Prostate gland (tissue), 2 donors: Measurements from ENCODE around the gene TMEM232. TPM values are rescaled to one million over a fixed set of nuclear protein-coding genes. Genes with fewer than 3 reads are reported as not detected.

ENCODE experiments used
- DNase-seq: peaks from one replicate; pipeline ENCODE4 v3.0.0-alpha.2; 2019; ENCODE audit warnings: low spot score
- H3K27ac ChIP-seq, 2 donors: fragments of 200-600 bp; sonication (generic); 2 replicates each; pipeline ENCODE4 v1.5.1; 2017 to 2019
- H3K27me3 ChIP-seq: fragments of 200-600 bp; sonication (generic); replicated peaks from 2 replicates; pipeline ENCODE4 v1.5.1; 2019; ENCODE audit not compliant: insufficient read depth
- H3K36me3 ChIP-seq, 2 donors: fragments of 200-600 bp; sonication (generic); 1 replicate in 1 of 2; 2 replicates in 1 of 2; pipeline versions ENCODE4 v1.5.1 to v1.8.1; 2017 to 2019
- H3K4me1 ChIP-seq: fragments of 200-600 bp; sonication (generic); replicated peaks from 2 replicates; pipeline ENCODE4 v1.5.1; 2019
- H3K4me3 ChIP-seq, 2 donors: fragments of 200-600 bp; sonication (generic); 2 replicates each; pipeline ENCODE4 v1.5.1; 2017 to 2019
- H3K9me3 ChIP-seq: fragments of 200-600 bp; sonication (generic); 2 replicates; pipeline ENCODE4 v1.5.1; 2017
- POLR2A ChIP-seq: fragments of 450-650 bp; IDR thresholded peaks from one replicate; pipeline ENCODE4 v1.6.1; 2016; ENCODE audit warnings: antibody characterized with exemption, mild to moderate bottlenecking
- POLR2AphosphoS5 ChIP-seq: sonication (generic); formaldehyde crosslinking; IDR thresholded peaks from one replicate; pipeline ENCODE4 v1.6.1; 2017; ENCODE audit warnings: antibody characterized with exemption
- WGBS: methylation state at CpG from one replicate; pipeline ENCODE4 v1.1.5; 2018; 5-methylcytosine and 5-hydroxymethylcytosine counted together
- intact Hi-C: fragments of 100-400 bp; cut with DNase I; formaldehyde crosslinking; loops from one replicate; pipeline ENCODE4 v1.14.2; 2022
- total RNA-seq, 2 donors: library from RNA; depleted of rRNA; stranded (reverse); fragments of >200 nt; gene quantifications; one replicate each; pipeline ENCODE4 v1.1.0, GENCODE V29; 2016
- TF ChIP-seq, protein P1 (sequence below), 4 experiments: fragments of 200-600 bp in 2 of 4; fragments of 450-650 bp in 2 of 4; sonication (generic) in 2 of 4; IDR thresholded peaks; 1 replicate in 3 of 4; 2 replicates in 1 of 4; pipeline ENCODE4 v1.5.1; 2016 to 2019; ENCODE audit warnings: antibody characterized with exemption in 4 of 4, mild to moderate bottlenecking in 2 of 4, moderate library complexity in 2 of 4

The TMEM232 gene
- total RNA-seq, 2 donors from 2014 or later, result 5.1 to 11.3 TPM

DNA sequence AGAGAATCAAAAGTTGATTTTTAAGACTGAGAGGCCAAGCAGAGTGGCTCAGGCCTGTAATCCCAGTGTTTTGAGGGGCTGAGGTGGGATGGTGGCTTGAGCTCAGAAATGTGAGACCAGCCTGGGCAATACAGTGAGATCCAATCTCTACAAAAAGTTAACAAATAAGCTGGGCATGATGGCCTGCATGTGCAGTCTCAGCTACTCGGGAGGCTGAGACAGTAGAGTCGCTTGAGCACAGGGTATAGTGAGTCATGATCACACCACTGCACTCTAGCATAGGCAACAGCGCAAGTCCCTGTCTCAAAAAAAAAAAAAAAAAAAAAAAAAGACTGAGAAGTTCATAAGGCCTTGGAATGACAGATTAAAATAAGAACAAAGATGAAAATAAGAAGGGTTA is 177.2 kb downstream of the TMEM232 start:
- no peaks in the 10 kb centered on the region for H3K4me1 ChIP-seq
- DNase-seq, result no peak
- no peaks in the 10 kb centered on the region for H3K36me3 ChIP-seq
- H3K27me3 ChIP-seq, result no peaks in the 10 kb centered on the region
- 96% methylated on average over 3 of the region's 3 CpGs for WGBS
- no peak overlapping the region for H3K4me3 ChIP-seq
- H3K27ac ChIP-seq, result no peak overlapping the region
- no peaks in the 10 kb centered on the region for H3K9me3 ChIP-seq
- intact Hi-C loops, result no loop called here
- no peak for TF ChIP-seq POLR2AphosphoS5
- TF ChIP-seq, protein P1, sequence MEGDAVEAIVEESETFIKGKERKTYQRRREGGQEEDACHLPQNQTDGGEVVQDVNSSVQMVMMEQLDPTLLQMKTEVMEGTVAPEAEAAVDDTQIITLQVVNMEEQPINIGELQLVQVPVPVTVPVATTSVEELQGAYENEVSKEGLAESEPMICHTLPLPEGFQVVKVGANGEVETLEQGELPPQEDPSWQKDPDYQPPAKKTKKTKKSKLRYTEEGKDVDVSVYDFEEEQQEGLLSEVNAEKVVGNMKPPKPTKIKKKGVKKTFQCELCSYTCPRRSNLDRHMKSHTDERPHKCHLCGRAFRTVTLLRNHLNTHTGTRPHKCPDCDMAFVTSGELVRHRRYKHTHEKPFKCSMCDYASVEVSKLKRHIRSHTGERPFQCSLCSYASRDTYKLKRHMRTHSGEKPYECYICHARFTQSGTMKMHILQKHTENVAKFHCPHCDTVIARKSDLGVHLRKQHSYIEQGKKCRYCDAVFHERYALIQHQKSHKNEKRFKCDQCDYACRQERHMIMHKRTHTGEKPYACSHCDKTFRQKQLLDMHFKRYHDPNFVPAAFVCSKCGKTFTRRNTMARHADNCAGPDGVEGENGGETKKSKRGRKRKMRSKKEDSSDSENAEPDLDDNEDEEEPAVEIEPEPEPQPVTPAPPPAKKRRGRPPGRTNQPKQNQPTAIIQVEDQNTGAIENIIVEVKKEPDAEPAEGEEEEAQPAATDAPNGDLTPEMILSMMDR (IDR thresholded peaks at IDR 0.05), result no peak
- TF ChIP-seq POLR2A, result no peak

DNA sequence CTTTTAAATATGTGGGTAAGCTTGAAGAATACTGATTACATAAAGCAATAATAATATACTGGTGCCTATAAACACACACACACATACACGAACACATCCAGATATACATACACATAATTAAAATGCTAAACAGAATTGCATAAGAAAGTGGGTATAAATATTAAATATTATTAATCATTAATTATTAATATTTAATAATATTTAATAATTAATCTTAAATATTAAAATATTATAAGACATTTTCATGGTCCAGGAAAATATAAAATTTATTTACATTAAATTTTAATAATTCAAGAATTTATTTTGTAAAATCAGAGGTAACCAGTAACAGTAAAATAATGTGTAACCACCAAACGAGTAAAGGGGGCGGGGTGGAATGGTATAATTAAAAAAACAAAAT is 178.3 kb downstream of the TMEM232 start:
- no peaks in the 10 kb centered on the region for H3K27me3 ChIP-seq
- TF ChIP-seq POLR2AphosphoS5 (no peak), POLR2A (no peak)
- TF ChIP-seq, protein P1 (IDR thresholded peaks at IDR 0.05), result no peak
- H3K4me1 ChIP-seq, result no peaks in the 10 kb centered on the region
- intact Hi-C loops, result no loop called here
- H3K9me3 ChIP-seq, result no peaks in the 10 kb centered on the region
- no peaks in the 10 kb centered on the region for H3K36me3 ChIP-seq
- 81% methylated on average over 3 of the region's 3 CpGs for WGBS
- H3K4me3 ChIP-seq, result no peak overlapping the region
- no peak overlapping the region for H3K27ac ChIP-seq
- DNase-seq, result no peak

DNA sequence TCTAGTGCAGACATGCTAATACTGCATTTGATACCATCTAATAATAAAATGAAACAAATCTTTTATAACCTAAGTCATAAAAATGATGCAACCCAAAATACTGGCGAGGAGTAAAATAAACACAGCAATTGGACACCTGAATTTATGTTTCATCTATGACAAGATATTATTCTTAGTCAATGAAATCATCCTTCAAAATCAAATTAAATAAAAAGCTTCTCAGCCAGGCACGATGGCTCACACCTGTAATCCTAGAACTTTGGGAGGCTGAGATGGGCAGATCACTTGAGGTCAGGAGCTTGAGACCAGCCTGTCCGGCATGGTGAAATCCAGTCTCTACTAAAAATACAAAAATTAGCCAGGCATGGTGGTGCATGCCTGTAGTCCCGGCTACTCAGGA is 179.0 kb downstream of the TMEM232 start:
- Histone ChIP-seq H3K9me3 (no peaks in the 10 kb centered on the region), H3K27ac (no peak overlapping the region), H3K4me3 (no peak overlapping the region), H3K36me3 (no peaks in the 10 kb centered on the region), H3K4me1 (no peaks in the 10 kb centered on the region), H3K27me3 (no peaks in the 10 kb centered on the region)
- TF ChIP-seq POLR2AphosphoS5, result no peak
- TF ChIP-seq POLR2A, result no peak
- TF ChIP-seq, protein P1 (IDR thresholded peaks at IDR 0.05), result no peak
- DNase-seq, result no peak
- 24% methylated on average over 4 of the region's 4 CpGs for WGBS
- intact Hi-C loops, result no loop called here

DNA sequence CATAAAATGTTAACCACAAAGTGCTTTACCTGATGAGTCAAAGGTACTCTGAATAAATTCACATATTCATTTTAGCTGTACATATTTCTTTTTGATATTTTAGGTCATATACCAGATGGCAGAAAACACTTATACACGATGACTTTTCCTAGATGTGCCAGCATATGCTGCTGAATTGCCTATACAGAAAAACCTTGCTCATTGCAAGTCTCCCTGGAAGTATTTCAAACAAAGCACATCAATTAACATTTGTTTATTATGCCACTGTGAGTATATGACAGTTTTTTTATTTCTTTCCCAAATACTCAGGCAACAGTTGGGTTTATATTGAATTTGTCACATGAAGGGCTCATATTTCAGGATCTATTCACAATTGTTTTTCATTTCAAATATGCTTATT is 180.8 kb downstream of the TMEM232 start:
- Histone ChIP-seq H3K27ac (no peak overlapping the region), H3K9me3 (no peaks in the 10 kb centered on the region), H3K27me3 (no peaks in the 10 kb centered on the region), H3K4me1 (no peaks in the 10 kb centered on the region), H3K4me3 (no peak overlapping the region), H3K36me3 (no peaks in the 10 kb centered on the region)
- WGBS, result 90% methylated on average over 1 of the region's 1 CpG
- DNase-seq, result no peak
- intact Hi-C loops, result no loop called here
- TF ChIP-seq POLR2AphosphoS5 (no peak), POLR2A (no peak)
- TF ChIP-seq, protein P1 (IDR thresholded peaks at IDR 0.05), result no peak

DNA sequence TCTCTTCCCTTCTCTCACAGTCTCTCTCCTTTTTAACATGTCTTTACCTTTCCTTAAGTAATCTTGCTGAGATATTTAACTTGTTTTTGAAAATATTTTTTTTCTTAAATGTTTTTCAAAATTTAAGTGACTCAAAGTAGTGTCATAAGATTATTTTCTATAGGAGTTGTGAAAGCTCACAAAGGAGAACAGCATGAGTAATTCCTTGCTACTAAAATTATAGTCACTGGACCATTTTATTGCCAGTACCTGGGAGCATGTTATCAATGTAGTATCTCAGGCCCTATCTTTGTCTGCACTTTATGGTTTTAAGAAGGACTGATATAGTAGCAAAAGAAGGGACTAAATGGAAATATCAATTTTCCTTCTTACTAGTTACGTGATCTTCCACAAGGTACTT is 181.9 kb downstream of the TMEM232 start:
- intact Hi-C loops, result no loop called here

More for the DNA sequence above, 181.9 kb downstream of the TMEM232 start:
- Histone ChIP-seq H3K4me1 (no peaks in the 10 kb centered on the region), H3K27ac (no peak overlapping the region), H3K4me3 (no peak overlapping the region), H3K9me3 (no peaks in the 10 kb centered on the region), H3K27me3 (no peaks in the 10 kb centered on the region), H3K36me3 (no peaks in the 10 kb centered on the region)
- 97% methylated on average over 1 of the region's 1 CpG for WGBS
- DNase-seq, result no peak
- TF ChIP-seq, protein P1 (IDR thresholded peaks at IDR 0.05), result no peak
- TF ChIP-seq POLR2A, result no peak
- no peak for TF ChIP-seq POLR2AphosphoS5
